22Rv1 (cell line): ENCODE measurements around the gene PLCB1.

Experiments used
- ZFX ChIP-seq: fragments of 450-650 bp; IDR thresholded peaks from 2 replicates; pipeline ENCODE4 v1.6.1; 2017; ENCODE audit warnings: antibody characterized with exemption, borderline replicate concordance
- TF ChIP-seq, protein P1 (sequence below): fragments of 450-650 bp; IDR thresholded peaks from 2 replicates; pipeline ENCODE4 v1.5.1; 2017; ENCODE audit warnings: mild to moderate bottlenecking

- TF ChIP-seq, protein P1, sequence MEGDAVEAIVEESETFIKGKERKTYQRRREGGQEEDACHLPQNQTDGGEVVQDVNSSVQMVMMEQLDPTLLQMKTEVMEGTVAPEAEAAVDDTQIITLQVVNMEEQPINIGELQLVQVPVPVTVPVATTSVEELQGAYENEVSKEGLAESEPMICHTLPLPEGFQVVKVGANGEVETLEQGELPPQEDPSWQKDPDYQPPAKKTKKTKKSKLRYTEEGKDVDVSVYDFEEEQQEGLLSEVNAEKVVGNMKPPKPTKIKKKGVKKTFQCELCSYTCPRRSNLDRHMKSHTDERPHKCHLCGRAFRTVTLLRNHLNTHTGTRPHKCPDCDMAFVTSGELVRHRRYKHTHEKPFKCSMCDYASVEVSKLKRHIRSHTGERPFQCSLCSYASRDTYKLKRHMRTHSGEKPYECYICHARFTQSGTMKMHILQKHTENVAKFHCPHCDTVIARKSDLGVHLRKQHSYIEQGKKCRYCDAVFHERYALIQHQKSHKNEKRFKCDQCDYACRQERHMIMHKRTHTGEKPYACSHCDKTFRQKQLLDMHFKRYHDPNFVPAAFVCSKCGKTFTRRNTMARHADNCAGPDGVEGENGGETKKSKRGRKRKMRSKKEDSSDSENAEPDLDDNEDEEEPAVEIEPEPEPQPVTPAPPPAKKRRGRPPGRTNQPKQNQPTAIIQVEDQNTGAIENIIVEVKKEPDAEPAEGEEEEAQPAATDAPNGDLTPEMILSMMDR = no peak
- TF ChIP-seq ZFX = no peak
Observed at GRCh38 chr20:8438748-8439147, 306.7 kb downstream of the PLCB1 start.
